ENCODE measurements around the gene ZNHIT3.
"Not testable (repeated sequence)": the region's sequence is repeated elsewhere in the genome, so short reads cannot be mapped to it uniquely, and the experiment has no call there.

ZNHIT3 gene

GRCh38 chr17:36486204-36487194 is at the start of gene ZNHIT3:
ZNHIT3 (plus strand) TSS chr17:36486681; CDS start chr17:36486700, 19 bp downstream.
- peak; percentile 89 for DNase-seq
- no peaks in the 10 kb centered on the region for H3K9me3 Mint-ChIP-seq
- H3K4me1 Mint-ChIP-seq (ENCODE audit: low read depth), result peaks cover 58% of the 10 kb centered on the region
- peaks cover 32% of the 10 kb centered on the region for H3K36me3 Mint-ChIP-seq (ENCODE audit: low read depth)
- H3K4me3 Mint-ChIP-seq, result peak within 1 kb of the TSS; percentile 98
- peak within 1 kb of the TSS; percentile 99 for H3K27ac Mint-ChIP-seq
- peaks cover 11% of the 10 kb centered on the region for H3K27me3 Mint-ChIP-seq

GRCh38 chr17:36441792-36442191 is 44.7 kb upstream of the ZNHIT3 start:
- not testable (repeated sequence) for H3K27ac Mint-ChIP-seq; H3K27me3 Mint-ChIP-seq; DNase-seq; H3K4me1 Mint-ChIP-seq (ENCODE audit: low read depth); H3K9me3 Mint-ChIP-seq; H3K36me3 Mint-ChIP-seq (ENCODE audit: low read depth); H3K4me3 Mint-ChIP-seq

GRCh38 chr17:36443777-36444176 is 42.7 kb upstream of the ZNHIT3 start:
- no peaks in the 10 kb centered on the region for H3K9me3 Mint-ChIP-seq
- no peaks in the 10 kb centered on the region for H3K36me3 Mint-ChIP-seq (ENCODE audit: low read depth)
- no peaks in the 10 kb centered on the region for H3K4me1 Mint-ChIP-seq (ENCODE audit: low read depth)
- no peak overlapping the region for H3K27ac Mint-ChIP-seq
- no peak for DNase-seq
- H3K27me3 Mint-ChIP-seq, result no peaks in the 10 kb centered on the region
- no peak overlapping the region for H3K4me3 Mint-ChIP-seq

DNA sequence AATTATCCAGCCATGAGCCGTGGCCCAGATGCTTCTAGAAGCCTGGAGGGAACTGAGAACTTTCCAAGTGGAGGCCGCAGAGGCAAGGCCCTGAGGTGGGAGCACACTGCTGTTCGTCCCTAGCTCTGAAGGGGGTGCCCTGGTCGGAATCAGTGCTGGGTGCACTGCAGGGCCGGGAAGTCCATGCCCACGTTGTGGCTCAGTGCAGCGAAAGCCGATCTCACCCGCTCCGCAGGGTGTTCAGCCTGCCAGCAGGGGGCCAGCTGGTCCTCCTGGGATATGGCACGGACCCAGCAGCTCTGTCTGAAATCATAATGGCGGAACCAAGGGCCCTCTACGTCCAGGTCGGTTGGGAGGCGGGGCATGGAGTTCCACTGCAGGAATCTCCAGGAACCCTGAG is 36.5 kb upstream of the ZNHIT3 start:
- H3K27ac Mint-ChIP-seq; H3K27me3 Mint-ChIP-seq; H3K36me3 Mint-ChIP-seq (ENCODE audit: low read depth); DNase-seq; H3K4me1 Mint-ChIP-seq (ENCODE audit: low read depth); H3K9me3 Mint-ChIP-seq; H3K4me3 Mint-ChIP-seq: not testable (repeated sequence)

- not testable (repeated sequence) for H3K27ac Mint-ChIP-seq; H3K9me3 Mint-ChIP-seq; H3K36me3 Mint-ChIP-seq (ENCODE audit: low read depth); DNase-seq; H3K27me3 Mint-ChIP-seq; H3K4me1 Mint-ChIP-seq (ENCODE audit: low read depth); H3K4me3 Mint-ChIP-seq
These were observed 33.6 kb upstream of the ZNHIT3 start for GRCh38 chr17:36452888-36453287.

- peaks cover 22% of the 10 kb centered on the region for H3K27me3 Mint-ChIP-seq
- not testable (repeated sequence) for DNase-seq; H3K4me1 Mint-ChIP-seq (ENCODE audit: low read depth); H3K4me3 Mint-ChIP-seq; H3K36me3 Mint-ChIP-seq (ENCODE audit: low read depth); H3K9me3 Mint-ChIP-seq; H3K27ac Mint-ChIP-seq
These were observed 28.8 kb upstream of the ZNHIT3 start for GRCh38 chr17:36457701-36458100.

GRCh38 chr17:36459045-36459444 is 27.4 kb upstream of the ZNHIT3 start:
- peaks cover 35% of the 10 kb centered on the region for H3K27me3 Mint-ChIP-seq
- no peak overlapping the region for H3K4me3 Mint-ChIP-seq
- no peaks in the 10 kb centered on the region for H3K36me3 Mint-ChIP-seq (ENCODE audit: low read depth)
- DNase-seq, result no peak
- H3K4me1 Mint-ChIP-seq (ENCODE audit: low read depth), result no peaks in the 10 kb centered on the region
- H3K9me3 Mint-ChIP-seq, result no peaks in the 10 kb centered on the region
- H3K27ac Mint-ChIP-seq, result no peak overlapping the region

GRCh38 chr17:36459601-36460000 is 26.9 kb upstream of the ZNHIT3 start:
- peaks cover 39% of the 10 kb centered on the region for H3K27me3 Mint-ChIP-seq
- H3K4me1 Mint-ChIP-seq (ENCODE audit: low read depth), result no peaks in the 10 kb centered on the region

DNA sequence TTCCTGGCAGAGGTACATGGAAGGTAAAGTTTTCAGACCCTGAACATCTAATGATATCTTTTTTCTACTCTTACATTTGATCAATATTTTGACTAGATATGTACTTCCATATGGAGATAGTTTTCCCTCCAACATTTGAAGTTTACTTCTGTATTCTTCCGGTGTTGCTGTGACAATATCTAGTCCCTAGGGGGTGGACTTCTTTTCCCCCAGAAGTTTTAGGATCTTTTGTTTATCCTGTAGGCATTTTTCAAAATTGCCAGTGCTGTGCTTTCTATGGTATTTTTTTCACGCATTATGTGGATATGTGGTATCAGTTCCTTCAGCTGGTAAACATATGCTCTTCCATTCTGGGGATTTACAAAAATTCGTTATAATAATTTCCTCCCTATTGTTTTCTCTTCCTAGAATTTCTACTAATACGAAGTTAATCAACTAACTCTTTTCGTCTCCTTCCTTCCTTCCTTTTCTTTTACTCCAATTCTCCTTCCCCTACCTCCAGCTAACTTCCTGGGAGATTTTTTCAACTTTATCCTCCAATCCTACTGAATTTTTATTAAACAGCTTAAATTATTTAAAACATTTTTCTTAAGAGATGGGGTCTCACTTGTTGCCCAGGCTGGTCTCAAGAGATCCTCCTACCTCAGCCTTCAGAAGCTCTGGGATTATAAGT is 26.1 kb upstream of the ZNHIT3 start:
- no peak for DNase-seq
- no peaks in the 10 kb centered on the region for H3K36me3 Mint-ChIP-seq (ENCODE audit: low read depth)
- no peaks in the 10 kb centered on the region for H3K4me1 Mint-ChIP-seq (ENCODE audit: low read depth)
- no peaks in the 10 kb centered on the region for H3K9me3 Mint-ChIP-seq
- no peak overlapping the region for H3K27ac Mint-ChIP-seq
- no peak overlapping the region for H3K4me3 Mint-ChIP-seq
- peaks cover 47% of the 10 kb centered on the region for H3K27me3 Mint-ChIP-seq

More at GRCh38 chr17:36459601-36460000, 26.9 kb upstream of the ZNHIT3 start:
- DNase-seq, result no peak
- H3K27ac Mint-ChIP-seq, result no peak overlapping the region
- no peaks in the 10 kb centered on the region for H3K9me3 Mint-ChIP-seq
- H3K36me3 Mint-ChIP-seq (ENCODE audit: low read depth), result no peaks in the 10 kb centered on the region
- no peak overlapping the region for H3K4me3 Mint-ChIP-seq

- no peaks in the 10 kb centered on the region for H3K36me3 Mint-ChIP-seq (ENCODE audit: low read depth)
- no peak for DNase-seq
These were observed 25.0 kb upstream of the ZNHIT3 start for GRCh38 chr17:36461330-36462110.

DNA sequence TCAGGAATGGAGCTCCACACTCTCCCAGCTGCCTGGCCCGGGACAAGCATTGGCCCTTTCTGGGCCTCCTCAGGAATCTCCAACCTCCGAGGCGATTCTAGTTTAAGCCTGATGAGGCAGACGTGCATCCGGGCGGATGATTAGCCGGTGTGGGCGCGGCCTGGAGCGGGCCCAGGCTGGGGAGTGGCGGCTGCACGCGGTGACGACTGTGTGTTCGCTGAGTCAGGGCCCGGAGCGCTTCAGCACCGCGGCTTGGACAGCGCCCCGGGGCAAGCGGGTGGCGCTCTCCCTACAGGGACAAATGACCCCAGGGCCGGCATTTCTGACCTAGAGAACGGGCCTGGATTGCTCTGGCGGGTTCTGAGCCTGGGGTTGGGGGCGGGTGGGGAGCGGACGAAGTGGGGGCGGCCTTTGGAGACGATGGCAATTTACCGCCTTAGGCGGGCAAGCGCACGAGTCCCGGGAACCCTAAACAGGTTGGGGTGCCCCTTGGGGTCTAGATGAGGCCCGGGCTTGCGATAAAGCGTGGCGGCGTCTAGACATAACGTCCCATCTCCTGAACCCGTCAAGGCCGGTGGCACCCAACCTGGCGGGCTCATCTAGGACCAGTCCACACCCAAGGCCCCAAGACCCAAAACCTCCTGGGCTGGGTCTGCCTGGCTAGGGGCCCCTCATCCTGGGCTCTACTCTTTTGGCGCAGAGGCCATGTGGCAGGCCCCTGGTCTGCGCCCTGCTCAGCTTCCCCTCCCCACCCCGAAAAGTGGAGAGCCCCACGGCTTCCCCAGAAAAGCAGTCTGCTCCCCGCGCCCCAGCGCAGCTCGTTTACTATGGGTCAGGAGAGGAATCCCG is 22.3 kb upstream of the ZNHIT3 start:
- Mint-ChIP-seq H3K4me3 (no peak overlapping the region), H3K27me3 (peaks cover 72% of the 10 kb centered on the region), H3K36me3 (ENCODE audit: low read depth) (no peaks in the 10 kb centered on the region), H3K27ac (no peak overlapping the region), H3K4me1 (ENCODE audit: low read depth) (no peaks in the 10 kb centered on the region), H3K9me3 (no peaks in the 10 kb centered on the region)
- peak; percentile 67 for DNase-seq

More at GRCh38 chr17:36461330-36462110, 25.0 kb upstream of the ZNHIT3 start:
- Mint-ChIP-seq H3K27me3 (peaks cover 55% of the 10 kb centered on the region), H3K9me3 (no peaks in the 10 kb centered on the region), H3K27ac (no peak overlapping the region), H3K4me3 (no peak overlapping the region), H3K4me1 (ENCODE audit: low read depth) (no peaks in the 10 kb centered on the region)

GRCh38 chr17:36464765-36465088 is 21.8 kb upstream of the ZNHIT3 start:
- Mint-ChIP-seq H3K9me3 (no peaks in the 10 kb centered on the region), H3K4me3 (no peak overlapping the region), H3K36me3 (ENCODE audit: low read depth) (no peaks in the 10 kb centered on the region), H3K27ac (no peak overlapping the region), H3K27me3 (peaks cover 78% of the 10 kb centered on the region), H3K4me1 (ENCODE audit: low read depth) (no peaks in the 10 kb centered on the region)
- DNase-seq, result no peak

GRCh38 chr17:36468903-36469635 is 17.4 kb upstream of the ZNHIT3 start:
- Mint-ChIP-seq H3K27me3 (peaks cover 58% of the 10 kb centered on the region), H3K27ac (no peak overlapping the region), H3K4me1 (ENCODE audit: low read depth) (no peaks in the 10 kb centered on the region), H3K4me3 (no peak overlapping the region), H3K9me3 (no peaks in the 10 kb centered on the region), H3K36me3 (ENCODE audit: low read depth) (no peaks in the 10 kb centered on the region)
- no peak for DNase-seq
